ENCODE data around the gene SOSTDC1. TPM values are rescaled to one million over a fixed set of nuclear protein-coding genes. Genes with fewer than 3 reads are reported as not detected.
"Not testable (repeated sequence)": the region's sequence is repeated elsewhere in the genome, so short reads cannot be mapped to it uniquely, and the experiment has no call there.

The SOSTDC1 gene
- polyA plus RNA-seq, 1 of the 3 experiments (the other 2 are of a cell fraction): 0.13 TPM

DNA sequence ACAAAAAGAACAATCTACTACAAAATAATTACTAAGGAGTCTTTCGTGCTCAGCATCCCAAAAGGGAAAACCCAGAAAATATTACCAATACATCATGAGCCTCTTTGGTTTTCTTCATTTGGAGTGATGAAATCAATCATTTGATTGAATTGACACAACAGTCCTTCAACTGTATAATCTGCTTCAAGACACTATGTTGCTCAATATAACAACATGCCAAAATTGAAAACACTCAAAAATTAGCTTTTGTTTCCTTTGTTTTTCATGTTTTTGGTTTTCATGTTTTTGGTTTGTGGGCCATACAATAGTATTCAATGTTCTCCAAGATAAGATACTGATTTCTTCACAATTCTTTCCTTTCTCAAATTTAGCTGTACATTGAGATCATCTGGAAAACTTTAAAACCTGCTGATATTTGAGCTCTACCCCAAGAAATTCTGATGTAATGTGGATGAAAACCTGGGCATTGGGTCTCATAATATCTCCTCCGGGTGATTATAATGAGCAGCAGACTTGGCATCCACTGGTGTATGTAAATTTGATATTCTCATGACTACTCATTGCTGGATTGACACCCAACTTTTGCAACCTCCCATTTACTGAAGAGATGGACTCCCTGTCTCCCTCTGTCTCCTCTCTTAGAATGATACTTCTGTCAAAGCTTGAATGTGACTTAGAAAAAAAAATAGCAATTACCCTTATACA is 4.6 kb downstream of the SOSTDC1 start:
- Histone ChIP-seq H3K79me2 (ENCODE audit: insufficient read depth) (no peaks in the 10 kb centered on the region), H3K27me3 (ENCODE audit: insufficient read depth) (peaks cover 35% of the 10 kb centered on the region), H3K27ac (ENCODE audit: low read depth in 2 of 2, low read length in 1 of 2) (no peak overlapping the region), H3K9me2 (no peaks in the 10 kb centered on the region), H2AFZ (ENCODE audit: low read depth) (no peak overlapping the region), H3K9me3 (no peaks in the 10 kb centered on the region), H3K9ac (no peak overlapping the region), H3F3A (replicated peaks; ENCODE audit: insufficient read depth) (no peaks in the 10 kb centered on the region), H3K4me1 (ENCODE audit: control insufficient read depth in 1 of 2, insufficient read depth in 2 of 2, low read depth in 1 of 2, low read length in 1 of 2) (peaks cover 0 to 9% of the 10 kb centered on the region in 2 experiments; a peak in 2 of 4 replicates), H4K20me1 (ENCODE audit: insufficient read depth) (no peaks in the 10 kb centered on the region), H3K36me3 (replicated peaks in 1 of 2; ENCODE audit: control insufficient read depth in 1 of 2, insufficient read depth in 2 of 2, low read length in 1 of 2) (no peaks in the 10 kb centered on the region), H3K4me3 (ENCODE audit: low read depth in 2 of 2, low read length in 1 of 2) (no peak overlapping the region), H3K4me2 (no peak overlapping the region)
- DNase-seq: no peak
- 21% methylated on average over 2 of the region's 2 CpGs for WGBS (ENCODE audit: low lambda C conversion rate)
- TF ChIP-seq POLR2AphosphoS5 (IDR thresholded peaks at IDR 0.05; ENCODE audit: low read depth, low read length): no peak
- TF ChIP-seq NFIC (IDR thresholded peaks at IDR 0.05; ENCODE audit: borderline replicate concordance): no peak
- TF ChIP-seq JUND (IDR thresholded peaks at IDR 0.05): no peak
- no peak for TF ChIP-seq MEF2A (IDR thresholded peaks at IDR 0.05; ENCODE audit: borderline replicate concordance, low read depth)
- TF ChIP-seq, protein P1, sequence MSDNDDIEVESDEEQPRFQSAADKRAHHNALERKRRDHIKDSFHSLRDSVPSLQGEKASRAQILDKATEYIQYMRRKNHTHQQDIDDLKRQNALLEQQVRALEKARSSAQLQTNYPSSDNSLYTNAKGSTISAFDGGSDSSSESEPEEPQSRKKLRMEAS (IDR thresholded peaks at IDR 0.05; ENCODE audit: low read depth): no peak
- TF ChIP-seq FOXJ3 (CRISPR knock-in tag; IDR thresholded peaks at IDR 0.05): no peak
- TF ChIP-seq, protein P2, sequence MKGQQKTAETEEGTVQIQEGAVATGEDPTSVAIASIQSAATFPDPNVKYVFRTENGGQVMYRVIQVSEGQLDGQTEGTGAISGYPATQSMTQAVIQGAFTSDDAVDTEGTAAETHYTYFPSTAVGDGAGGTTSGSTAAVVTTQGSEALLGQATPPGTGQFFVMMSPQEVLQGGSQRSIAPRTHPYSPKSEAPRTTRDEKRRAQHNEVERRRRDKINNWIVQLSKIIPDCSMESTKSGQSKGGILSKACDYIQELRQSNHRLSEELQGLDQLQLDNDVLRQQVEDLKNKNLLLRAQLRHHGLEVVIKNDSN (IDR thresholded peaks at IDR 0.05; ENCODE audit: borderline replicate concordance, low read depth): no peak
- no peak for TF ChIP-seq EP300 (IDR thresholded peaks at IDR 0.05; ENCODE audit: borderline replicate concordance in 1 of 2, low read depth in 1 of 2, low read length in 1 of 2)
- no peak for TF ChIP-seq RAD21 (IDR thresholded peaks at IDR 0.05; ENCODE audit: low read length)
- TF ChIP-seq EZH2phosphoT487 (IDR thresholded peaks at IDR 0.05; ENCODE audit: borderline replicate concordance, low read depth): no peak
- TF ChIP-seq, protein P3, sequence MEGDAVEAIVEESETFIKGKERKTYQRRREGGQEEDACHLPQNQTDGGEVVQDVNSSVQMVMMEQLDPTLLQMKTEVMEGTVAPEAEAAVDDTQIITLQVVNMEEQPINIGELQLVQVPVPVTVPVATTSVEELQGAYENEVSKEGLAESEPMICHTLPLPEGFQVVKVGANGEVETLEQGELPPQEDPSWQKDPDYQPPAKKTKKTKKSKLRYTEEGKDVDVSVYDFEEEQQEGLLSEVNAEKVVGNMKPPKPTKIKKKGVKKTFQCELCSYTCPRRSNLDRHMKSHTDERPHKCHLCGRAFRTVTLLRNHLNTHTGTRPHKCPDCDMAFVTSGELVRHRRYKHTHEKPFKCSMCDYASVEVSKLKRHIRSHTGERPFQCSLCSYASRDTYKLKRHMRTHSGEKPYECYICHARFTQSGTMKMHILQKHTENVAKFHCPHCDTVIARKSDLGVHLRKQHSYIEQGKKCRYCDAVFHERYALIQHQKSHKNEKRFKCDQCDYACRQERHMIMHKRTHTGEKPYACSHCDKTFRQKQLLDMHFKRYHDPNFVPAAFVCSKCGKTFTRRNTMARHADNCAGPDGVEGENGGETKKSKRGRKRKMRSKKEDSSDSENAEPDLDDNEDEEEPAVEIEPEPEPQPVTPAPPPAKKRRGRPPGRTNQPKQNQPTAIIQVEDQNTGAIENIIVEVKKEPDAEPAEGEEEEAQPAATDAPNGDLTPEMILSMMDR (IDR thresholded peaks at IDR 0.05): no peak
- TF ChIP-seq TAF1 (IDR thresholded peaks at IDR 0.05; ENCODE audit: borderline replicate concordance, low read depth, low read length): no peak
- no peak for TF ChIP-seq CHD2 (IDR thresholded peaks at IDR 0.05; ENCODE audit: low read length, partially characterized antibody)
- TF ChIP-seq TEAD4 (IDR thresholded peaks at IDR 0.05; ENCODE audit: borderline replicate concordance, insufficient read depth): no peak
- TF ChIP-seq YY1 (IDR thresholded peaks at IDR 0.05; ENCODE audit: low read depth): no peak
- ChIA-PET CTCF (interaction anchor here (1.8 kb wide), 1 partner anchor 104 kb away, joined by 4 read pairs; no protein-coding TSS in a partner anchor), POLR2A (no interaction called here)

DNA sequence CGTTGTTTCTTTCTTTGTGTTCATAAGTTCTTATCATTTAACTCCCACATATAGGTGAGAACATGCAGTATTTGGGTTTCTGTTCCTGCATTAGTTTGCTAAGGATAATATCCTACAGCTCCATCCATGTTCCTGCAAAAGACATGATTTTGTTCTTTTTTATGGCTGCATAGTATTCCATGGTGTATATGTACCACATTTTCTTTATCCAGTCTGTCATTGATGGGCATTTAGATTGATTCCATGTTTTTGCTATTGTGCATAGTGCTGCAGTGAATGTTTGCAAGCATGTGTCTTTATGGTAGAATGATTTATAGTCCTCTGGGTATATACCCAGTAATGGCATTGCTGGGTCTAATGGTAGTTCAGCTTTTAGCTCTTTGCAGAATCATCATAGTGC is 9.2 kb downstream of the SOSTDC1 start:
- H3K4me3 ChIP-seq (ENCODE audit: low read depth in 2 of 2, low read length in 1 of 2); H3K4me2 ChIP-seq; H3K9me3 ChIP-seq; H3K9ac ChIP-seq; H4K20me1 ChIP-seq (ENCODE audit: insufficient read depth); H3K27me3 ChIP-seq (ENCODE audit: insufficient read depth); H3K27ac ChIP-seq (ENCODE audit: low read depth in 2 of 2, low read length in 1 of 2); DNase-seq; H3K9me2 ChIP-seq; H3F3A ChIP-seq (replicated peaks; ENCODE audit: insufficient read depth); H3K4me1 ChIP-seq (ENCODE audit: control insufficient read depth in 1 of 2, insufficient read depth in 2 of 2, low read depth in 1 of 2, low read length in 1 of 2); H2AFZ ChIP-seq (ENCODE audit: low read depth); H3K36me3 ChIP-seq (replicated peaks in 1 of 2; ENCODE audit: control insufficient read depth in 1 of 2, insufficient read depth in 2 of 2, low read length in 1 of 2); POLR2A ChIA-PET; CTCF ChIA-PET; H3K79me2 ChIP-seq (ENCODE audit: insufficient read depth): not testable (repeated sequence)
- 56% methylated on average over 1 of the region's 1 CpG for WGBS (ENCODE audit: low lambda C conversion rate)

Measured in SK-N-SH (cell line).